ENCODE measurements around the gene BFSP1.

The BFSP1 gene

DNA sequence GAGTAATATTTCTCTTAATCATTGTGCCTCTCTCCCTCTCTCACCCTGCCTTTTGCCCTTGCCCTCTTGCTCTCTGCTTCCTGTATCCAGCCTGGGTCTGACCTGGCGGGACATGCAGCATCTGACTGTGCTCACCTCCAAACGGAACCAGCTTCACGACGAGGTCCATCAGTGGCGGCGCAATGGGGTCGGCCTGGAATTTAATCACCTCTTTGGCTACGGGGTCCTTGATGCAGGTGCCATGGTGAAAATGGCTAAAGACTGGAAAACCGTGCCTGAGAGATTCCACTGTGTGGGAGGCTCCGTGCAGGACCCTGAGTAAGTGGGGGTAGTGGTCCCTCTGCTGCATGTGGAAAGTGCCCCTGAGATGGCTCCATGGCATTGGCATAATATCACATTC, 65.9 kb downstream of the BFSP1 start:
- DNase-seq (ENCODE audit: low read depth in 2 of 2), result no peak

DNA sequence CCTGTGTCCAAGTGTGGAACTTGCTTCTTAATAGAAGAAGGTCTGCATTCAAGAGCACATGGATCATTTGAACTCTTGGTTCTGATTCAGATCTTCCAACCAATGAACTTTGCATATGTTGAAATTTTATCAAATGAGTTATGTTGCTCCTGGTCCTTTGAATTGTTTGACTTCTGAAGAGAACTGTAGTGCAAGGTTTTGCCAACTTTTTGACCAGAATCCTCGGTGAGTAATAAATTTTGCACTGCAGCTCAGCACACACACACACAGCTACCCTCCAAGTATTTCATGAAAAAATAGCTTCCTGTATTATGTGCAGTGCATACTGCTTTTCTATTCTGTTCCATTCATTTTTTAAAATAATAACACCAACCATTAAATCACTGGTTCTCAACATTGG, 67.5 kb downstream of the BFSP1 start:
- no peak for DNase-seq (ENCODE audit: low read depth in 2 of 2)

DNA sequence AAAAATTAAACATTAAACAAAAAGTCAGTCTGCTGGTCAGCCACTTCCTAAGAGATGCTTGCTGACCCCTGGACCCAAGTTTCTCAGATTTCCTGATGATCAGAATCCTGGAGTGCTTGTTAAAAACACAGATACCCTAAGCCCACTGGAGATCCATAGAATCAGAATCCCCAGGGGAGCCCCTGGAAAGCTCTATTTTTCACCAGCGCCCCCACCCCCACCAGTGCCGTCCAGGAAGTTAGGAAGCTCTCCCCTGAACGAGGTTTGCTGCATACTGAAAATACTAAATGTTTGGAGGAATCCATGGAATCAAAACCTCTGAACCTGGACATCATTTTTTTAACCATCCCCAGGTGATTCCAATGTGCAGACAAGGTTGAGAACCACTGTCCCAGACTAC, 69.2 kb downstream of the BFSP1 start:
- DNase-seq (ENCODE audit: low read depth in 2 of 2), result no peak

DNA sequence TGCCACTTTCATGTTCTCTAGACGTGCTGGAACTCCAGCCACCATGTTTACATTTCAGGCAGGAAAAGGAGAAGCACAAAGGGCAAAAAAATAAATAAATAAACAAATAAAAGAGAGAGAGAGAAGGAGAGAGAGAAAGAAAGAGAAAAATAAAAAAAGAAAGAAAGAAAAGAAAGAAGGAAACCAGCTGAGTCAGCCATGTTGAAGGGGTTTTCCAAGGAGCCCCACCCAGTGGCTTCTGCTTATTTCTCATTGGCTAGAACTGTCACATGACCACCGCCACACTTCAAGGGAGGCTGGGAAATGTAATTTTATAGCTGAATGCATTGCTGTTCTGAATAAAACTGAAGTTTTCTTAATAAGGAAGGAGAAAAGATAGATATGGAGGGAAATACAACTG, 71.1 kb downstream of the BFSP1 start:
- DNase-seq (ENCODE audit: low read depth in 2 of 2), result no peak

DNA sequence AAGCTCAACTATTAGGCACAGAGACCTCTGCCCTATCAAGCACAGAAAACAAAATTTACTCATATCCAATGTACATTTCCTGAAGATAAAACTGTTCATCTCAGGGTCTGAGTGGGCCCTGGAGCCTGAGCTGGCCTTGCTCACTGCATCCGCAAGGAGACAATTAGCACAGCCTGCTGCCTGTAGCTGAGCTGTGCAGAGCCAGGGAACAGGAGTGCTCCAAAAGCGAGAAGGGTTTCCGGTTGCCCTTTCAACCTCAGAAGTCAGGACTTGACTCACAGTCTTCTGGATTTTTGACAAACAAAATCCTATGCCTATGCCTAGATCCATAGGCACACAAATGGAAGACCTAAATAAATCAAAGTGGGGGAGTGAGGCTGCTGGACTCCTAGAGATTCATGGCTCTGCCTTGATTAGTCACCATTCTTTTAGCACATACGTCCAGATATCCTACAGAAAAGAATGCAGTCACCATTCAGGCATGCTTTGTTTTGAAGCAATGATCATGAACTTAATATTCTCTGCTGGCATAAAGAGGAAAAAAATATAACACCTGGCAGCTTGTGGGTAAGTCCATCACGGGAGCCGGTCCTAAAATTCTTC, 73.5 kb downstream of the BFSP1 start:
- no peak for DNase-seq (ENCODE audit: low read depth in 2 of 2)

DNA sequence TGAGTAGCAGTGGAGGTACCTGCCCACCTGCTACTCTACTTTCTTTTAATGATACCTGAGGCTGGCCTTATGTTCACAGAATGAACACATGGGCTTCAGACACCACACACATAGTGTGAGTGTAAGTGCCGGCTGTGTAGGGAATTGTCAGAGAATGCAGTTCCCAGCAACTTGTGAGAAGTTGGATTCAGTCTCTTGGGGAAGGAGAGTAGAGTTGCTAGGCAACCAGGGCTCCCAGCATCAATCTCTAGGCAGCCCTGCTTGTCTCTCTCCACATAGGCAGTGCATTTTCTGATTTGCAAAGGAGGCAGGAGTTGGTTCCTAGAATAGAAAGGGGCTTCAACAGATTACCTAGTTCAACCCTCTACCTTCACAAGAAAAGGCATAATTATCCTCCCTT, 74.1 kb downstream of the BFSP1 start:
- DNase-seq (ENCODE audit: low read depth in 2 of 2), result no peak

DNA sequence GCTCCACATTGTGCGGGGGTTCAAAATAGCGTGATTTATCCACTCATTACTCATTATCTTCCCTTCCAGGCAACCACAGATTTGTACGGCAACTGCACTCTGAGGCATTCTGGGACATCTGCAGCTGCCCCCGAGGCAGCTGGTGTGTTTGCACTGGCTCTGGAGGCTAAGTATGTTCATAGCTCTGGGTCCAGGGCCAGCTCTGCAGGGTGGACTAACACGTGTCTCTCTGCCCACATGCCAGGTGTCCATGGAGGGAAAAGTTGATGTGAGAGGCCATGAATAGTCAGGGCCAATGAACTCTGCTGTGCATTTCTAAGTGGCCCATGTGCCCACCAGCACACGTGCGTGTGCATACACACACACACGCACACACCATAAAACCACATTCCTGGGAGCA, 74.9 kb downstream of the BFSP1 start:
- DNase-seq (ENCODE audit: low read depth in 2 of 2), result no peak

DNA sequence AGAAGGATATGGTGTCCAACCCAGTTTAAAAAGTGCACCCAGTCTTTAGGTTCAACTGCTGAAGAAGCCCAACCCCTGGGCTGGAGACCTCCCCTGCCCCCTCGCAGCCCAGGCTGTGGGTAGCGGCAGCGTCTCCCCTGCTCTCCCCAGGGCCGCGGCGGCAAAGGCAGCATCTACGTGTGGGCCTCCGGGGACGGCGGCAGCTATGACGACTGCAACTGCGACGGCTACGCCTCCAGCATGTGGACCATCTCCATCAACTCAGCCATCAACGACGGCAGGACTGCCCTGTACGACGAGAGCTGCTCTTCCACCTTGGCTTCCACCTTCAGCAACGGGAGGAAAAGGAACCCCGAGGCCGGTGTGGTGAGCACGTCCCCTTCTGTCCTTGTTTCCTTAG, 77.6 kb downstream of the BFSP1 start:
- no peak for DNase-seq (ENCODE audit: low read depth in 2 of 2)

DNA sequence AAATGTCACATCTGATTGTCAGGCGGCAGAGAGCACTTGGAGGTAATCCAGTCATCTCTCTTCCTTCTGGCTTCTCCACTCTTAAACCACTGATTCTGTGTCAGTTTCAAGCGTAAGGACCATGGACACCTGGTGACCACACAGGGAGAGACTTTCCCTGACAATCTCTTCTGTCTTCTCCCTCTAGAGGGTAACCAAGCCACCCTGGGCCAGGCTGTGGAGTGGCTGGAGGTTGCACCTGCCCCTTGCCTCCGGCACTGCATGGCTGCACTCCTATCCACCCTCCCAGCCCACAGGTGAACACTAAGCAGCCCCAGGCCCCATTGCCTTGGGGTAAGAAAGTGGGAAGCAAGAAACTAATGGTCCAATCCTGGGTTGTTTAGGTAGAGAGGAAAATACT, 78.7 kb downstream of the BFSP1 start:
- DNase-seq (ENCODE audit: low read depth in 2 of 2), result no peak

DNA sequence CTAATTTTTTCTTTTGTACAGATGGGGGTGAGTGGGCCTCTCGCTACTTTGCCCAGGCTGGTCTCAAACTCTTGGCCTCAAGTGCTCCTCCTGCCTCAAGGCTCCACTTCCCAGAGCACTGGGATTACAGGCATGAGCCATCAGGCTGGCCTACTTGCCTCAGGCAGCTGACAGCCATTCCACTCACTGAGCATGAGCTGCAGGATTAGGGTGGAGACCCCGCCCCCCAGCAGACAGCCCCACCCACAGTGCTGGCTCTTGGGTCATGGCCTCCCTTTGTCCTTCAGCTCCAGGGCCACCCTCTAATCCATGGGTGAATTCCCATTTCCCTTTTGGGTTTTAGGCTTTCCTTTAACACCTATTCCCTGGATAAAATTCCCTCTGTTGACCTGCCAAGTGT, 82.1 kb downstream of the BFSP1 start:
- DNase-seq (ENCODE audit: low read depth in 2 of 2), result no peak

DNA sequence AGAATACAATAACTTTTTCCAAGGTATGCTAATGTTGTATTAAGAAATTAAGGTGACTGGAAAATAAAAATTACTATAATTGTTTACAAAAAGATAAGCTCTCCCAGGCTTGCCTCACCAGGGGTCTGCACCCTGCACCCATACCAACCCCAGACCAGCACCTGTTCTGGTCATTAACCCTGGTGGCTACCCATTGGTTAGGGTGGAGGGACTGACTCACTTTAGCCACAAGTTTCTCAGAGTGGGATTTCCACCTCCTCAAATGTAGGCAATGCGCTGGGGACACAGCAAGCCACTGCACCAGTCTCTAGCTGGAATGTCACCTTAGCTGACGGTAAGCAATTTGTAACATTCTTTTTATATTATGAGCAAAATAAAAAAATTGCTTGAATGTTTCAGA, 83.1 kb downstream of the BFSP1 start:
- no peak for DNase-seq (ENCODE audit: low read depth in 2 of 2)

DNA sequence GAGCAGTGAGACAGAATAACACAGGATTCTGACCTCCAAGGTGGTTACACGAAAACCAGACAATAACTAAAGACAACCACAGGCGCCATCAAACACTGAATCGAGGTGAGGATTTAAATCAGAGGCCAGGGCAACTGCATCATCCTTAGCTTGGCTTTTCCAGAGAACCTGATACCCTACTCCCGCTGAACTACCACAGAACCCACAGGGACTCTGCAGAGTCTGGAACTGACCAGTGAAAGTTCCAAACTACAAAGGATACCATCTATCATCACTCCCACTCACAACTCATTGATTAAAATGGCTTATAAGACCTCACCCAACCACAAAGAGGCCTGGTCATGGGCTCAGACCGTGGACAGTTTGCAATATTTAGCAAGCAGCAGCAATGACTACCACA, 85.0 kb downstream of the BFSP1 start:
- no peak for DNase-seq (ENCODE audit: low read depth in 2 of 2)

DNA sequence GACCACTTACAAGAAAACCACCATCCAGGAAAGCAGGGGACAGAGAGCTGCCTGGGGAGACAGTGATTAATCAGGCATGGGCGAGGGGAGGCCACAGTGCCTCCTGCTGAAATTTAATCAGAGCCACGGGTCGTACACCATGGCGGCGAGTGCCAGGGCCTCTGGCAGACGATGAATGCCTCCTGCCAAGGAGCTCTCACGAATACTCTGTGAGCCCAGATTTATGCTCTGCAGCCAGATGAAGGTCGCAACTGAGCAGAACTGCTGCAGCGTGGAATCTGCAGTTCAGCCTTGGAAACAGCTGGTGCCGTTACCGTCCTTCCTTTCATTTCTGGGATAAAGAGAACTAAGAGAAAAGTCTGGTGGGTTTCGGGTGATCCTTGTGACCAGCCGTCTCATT, 85.6 kb downstream of the BFSP1 start:
- no peak for DNase-seq (ENCODE audit: low read depth in 2 of 2)

DNA sequence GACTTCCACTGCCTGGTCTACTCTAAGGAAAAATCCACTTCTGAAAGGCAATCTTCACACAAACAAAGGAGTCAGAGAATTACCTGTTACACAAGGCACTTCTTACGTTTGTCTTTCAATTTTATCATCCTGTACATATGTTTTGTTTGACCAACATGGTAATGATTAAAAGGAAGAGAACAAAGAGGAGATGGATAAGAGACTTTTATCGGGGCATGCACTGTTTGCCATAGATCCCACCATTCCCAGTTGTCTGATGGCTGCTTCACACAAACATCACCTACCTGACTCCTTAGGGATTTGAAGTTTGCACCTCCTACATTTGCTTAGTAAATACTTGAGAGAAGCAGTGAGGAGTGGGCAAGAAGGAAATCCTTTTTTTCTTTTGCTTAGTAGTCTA, 87.1 kb downstream of the BFSP1 start:
- DNase-seq (ENCODE audit: low read depth in 2 of 2), result no peak
